Activated CD4-positive, alpha-beta T cell treated with anti-CD3 and anti-CD28 coated beads, Interleukin-2, amount 50 U/mL, for 48 hours (primary cell): ENCODE data around the gene ETV6.

ENCODE experiments used
- DNase-seq, 2 experiments: peaks; one replicate each; pipeline ENCODE4 v3.0.0-alpha.2; 2020

The ETV6 gene

DNA sequence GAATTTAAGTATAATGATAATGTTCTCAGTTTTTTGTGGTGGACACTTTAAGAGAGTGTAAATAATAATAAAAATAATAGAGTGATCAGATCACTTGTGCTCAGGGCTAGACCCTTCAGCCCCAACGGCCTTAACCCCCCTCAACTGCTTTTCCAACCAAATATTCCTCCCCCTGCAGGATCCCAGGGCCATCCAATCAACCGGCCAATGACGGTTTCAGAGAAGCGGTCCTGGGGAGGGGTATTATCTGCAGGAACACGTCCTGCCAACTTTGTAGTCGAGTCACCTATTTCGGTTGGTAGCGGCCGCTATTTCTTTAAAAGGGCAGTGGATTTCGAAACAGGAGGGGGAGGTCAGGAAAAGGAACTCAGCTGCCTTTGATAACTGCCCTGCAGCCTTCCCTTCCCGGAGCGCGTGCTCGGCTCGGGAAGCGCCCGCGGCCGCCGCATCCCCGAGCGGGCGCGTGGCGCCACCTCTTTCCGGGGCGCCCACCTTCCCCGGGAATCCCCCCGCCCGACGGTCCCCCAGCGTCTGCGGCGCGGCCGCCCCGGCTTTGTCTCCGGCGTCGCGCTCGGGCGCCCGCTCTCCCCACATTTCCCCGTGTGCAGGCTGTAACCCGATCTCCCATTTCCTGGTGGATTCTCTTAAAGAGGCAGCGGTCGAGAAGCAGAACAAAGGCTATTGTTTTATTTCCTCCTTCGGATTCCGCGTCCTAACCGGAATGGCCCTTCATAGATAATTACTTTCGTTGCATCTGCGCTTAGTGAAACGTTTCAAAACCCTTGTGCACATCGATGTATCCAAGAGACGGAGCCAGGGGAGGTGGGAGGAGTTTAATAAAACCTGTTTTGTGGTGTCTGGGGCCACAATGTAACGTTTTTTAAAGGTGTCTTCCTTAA is 711 bp upstream of the ETV6 start:
- peak; percentile 50 to 63 for DNase-seq

DNA sequence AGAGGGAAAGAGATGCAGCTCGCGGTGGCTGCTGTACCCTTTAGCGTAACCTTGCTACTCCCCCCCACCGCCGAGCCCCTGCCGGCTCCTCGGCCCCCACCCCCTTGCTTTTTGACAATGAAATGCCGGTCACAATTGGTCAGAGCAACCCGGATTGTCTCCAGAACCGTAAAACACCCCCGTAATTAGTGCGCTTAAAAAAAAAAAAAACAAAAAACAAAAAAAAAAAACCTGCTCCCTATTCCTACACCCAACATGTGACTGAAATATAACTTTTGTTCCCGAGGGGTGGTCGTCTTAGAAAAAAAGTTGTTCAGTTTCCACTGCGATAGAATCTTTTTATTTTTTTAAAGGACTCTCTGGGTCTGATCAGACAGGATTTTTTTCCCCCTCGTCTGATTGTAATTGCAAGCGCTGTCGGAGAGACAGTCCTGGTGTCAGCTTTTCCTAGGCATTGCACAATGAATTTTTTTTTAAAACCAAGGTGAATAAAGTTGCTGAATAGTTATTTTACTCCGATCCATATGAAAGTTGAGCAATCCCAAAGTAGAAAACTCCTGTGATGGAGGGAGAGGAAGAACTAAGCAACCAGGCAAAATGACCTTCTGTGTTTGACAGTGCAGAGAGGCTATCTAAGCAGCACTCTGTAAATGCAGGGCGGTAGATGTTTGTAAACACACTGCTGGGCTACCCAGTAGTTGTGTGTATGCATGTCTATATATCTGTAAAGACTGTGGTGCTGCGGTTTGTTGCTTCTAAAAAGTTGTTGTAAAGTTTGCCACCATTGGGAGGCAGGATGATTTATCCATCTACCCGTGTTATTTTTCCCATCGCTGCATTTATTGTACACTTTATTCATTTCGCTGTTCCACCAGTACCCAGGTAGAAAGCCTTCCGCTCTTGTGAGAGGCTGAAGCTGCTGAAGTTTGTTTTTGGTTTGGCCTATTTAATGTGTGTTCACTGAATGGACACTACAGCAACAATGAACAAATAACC is 1.1 kb downstream of the ETV6 start:
- peak in 1 of 2 experiments; percentile 26 for DNase-seq

DNA sequence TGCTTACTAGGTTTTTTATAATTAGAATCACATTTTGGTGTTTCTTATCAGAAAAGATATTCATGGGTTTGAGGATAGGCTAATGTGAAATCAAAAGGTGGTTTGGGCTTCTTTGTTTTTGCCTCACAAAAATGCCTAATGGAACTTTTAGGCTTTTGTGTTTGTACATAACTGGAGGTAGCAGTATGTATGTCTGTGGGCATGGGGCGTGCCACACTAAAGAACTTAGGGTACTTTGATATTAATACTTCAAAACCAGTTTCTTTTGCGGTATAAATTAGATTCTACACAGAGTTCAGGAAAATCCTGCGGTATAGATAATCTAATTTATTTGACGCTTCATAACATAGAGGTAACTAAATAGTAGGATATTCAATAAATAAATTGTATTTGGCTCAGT is 1.9 kb downstream of the ETV6 start:
- DNase-seq = no peak

DNA sequence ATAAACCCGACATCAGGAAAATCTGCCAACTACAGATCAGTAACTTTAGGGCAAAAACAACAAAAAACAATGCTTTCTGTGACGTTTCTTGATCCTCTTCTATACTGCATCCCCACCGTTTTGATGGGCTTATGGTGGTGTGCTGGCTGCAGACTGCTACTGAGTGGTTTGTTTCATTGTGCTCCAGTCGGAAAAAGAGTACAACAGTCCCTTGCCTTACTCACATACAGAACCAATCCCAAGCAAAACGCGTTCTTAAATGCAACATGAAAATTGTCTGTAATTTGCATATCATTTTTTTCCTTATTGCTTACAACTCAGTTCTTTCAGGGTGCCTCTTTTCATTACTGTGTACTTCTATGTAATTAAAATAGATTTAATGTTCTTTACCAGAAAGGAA is 2.3 kb downstream of the ETV6 start:
- DNase-seq = no peak

DNA sequence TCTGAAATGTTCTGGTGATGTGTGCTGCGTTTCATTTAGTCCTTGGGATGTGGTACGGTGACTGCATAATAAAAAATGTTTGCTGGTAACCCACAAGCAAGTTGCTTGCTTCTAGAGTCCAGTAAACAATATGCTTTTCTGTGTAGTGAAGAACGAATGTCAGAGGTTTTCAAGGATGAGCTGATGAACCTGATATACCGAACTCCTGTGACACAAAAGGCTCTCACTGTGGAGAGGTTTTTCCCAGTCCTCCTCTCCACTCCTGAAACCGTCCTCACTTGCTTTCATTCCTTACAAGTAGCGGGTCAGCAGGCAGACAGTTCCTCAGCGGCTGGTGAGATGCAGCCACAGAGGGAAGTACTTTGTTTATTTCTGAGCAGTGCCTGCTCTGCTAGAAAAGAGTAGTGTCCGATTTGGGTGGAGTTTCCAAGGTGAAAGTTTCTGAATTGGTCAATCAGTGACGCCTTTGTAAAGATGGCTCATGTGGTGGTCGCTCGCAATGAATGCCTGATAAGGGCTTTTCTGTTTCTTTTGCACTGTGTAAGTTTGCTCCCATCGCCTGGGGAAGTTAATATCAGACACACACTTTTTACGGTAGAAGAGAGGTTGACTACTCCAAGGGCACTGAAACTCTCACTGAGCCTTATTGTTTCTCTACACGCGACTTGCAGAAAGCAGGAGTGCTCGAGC is 3.0 kb downstream of the ETV6 start:
- peak; percentile 19 to 34 for DNase-seq

DNA sequence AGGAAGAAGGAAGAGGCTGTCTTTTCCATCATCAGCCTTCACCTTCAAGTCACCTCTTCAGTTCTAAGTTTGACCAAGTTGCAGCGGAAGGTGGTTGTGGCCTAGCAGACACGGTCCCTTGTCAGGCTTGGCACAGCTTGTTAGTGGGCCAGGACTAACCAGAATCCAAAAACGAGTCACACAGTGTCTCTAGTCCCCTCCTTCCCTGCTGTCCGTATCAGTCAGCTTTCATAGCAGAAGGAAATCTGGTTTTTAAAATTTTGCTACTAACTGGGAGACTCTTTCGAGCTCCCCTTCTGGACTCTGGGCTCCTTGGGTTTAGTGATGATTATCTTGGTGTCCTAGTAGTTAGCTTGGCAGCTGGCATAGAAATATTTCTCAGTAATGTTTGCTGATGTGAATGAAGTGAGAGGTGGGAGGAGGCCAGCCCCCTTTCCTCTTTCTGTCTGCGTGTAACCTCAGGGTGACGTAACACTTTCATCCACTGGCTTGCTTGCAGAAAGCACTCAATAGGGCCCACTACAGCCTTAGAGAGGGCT is 3.8 kb downstream of the ETV6 start:
- peak; percentile 54 to 70 for DNase-seq

DNA sequence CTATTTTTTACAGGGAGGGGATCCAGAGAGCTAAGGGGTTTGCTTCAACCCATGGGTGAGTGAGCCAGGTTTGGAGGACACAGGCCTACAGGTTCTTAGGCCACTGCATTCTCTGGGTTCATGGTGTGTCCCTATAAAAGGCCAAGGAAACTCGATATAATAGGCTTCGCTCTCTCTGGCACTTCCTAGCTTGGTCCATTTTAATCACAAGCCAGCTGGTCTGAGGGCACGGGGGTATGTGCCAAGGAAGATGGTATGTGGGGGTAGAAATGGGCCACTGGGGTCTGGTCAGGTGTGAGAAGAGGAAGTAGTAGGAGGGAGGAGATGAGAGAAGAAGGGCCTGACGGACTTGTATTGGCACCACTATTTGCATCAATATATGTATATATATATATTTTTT is 4.9 kb downstream of the ETV6 start:
- no peak for DNase-seq

DNA sequence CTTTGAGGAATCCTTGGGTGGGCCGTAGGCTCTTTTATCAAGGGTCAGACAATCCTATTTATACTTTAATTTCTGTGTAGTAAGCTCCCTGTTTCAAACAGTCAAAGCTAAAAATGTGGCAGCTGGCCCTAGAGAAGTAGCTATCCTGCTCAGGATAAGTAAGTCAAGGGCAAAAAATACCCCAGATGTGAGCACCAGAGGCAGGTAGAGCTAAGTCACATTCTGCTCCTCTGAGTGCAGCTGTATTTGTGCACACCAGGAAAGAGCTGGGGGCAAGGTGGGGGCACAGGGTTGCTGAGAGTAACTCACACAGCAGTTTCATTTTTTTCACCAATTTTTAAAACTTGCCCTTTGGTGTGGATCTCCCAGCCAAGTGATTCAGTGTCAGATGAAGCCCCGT is 5.3 kb downstream of the ETV6 start:
- DNase-seq = no peak

DNA sequence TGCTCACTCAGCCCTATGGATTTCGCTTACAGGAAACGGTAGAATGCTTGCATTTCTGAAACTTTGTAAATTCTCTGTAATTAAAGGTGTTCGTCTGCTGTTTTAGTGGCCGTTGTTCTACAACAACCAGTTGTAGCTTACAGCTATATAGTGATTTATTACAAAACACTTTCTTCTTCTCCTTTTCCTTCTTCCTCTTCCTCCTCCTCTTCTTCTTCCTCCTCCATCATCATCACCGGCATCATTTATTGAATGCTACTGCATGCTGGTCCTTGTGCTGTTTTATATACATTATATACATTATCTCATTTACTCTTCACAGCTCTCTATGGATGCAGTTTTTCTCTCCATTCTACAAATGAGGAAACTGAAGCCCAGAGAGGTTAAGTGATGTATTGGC is 6.4 kb downstream of the ETV6 start:
- no peak for DNase-seq

DNA sequence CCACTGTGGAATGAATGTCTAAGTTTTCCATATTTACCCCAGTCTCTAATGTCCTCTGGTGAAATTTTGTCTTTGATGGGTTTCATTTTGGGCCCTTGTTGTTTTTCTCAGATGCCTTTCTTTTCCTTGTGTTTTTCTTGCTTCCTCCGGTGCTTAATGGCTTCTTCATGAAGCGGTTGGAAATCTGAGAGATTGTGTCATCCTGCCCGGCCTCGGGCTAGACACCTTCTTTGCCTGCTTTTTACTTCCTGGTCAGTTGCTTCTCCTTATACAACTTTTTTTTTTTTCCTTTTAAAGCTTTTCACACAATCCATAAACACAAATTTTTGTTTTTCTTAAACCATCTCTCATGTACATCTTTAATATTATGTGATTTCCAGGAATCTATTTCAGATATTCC is 7.1 kb downstream of the ETV6 start:
- DNase-seq = no peak

DNA sequence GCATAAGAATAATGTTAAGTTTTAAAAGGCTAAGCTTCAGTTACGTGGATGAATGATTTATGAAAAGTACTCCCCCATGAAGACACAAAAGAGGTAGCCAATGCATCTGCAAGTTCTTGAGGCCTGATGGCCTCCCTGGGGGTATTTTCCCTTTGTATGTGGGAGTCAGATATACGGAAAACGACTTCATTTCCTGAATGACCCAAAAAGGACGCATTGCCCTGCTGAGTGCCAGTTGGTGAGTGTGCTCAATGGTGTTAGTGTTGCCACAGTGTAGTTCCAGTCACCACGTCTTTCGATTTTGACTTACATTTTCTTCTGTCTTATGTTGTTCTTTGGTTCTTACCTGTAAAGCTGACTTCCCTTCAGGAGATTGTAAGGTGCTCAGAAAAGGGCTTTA is 8.0 kb downstream of the ETV6 start:
- no peak for DNase-seq

DNA sequence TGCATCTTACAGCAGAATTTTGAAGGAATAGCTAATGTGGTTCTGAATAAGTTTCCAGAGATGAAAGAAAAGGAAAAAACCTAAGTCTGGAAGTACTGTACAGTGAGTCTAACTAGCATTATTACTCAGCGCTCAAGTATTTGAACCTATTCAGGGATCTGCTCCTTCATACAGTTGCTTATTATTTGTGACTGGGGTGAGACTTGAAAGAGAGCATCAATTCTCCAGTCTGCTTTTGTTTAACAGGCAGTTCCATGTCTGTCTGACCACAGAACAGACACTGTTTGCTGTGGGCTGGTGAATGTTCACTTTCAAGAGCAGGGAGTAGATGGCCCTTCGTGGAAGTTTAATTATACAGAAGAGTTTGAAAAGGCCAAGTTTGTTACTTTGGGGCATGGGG is 9.3 kb downstream of the ETV6 start:
- DNase-seq = no peak

DNA sequence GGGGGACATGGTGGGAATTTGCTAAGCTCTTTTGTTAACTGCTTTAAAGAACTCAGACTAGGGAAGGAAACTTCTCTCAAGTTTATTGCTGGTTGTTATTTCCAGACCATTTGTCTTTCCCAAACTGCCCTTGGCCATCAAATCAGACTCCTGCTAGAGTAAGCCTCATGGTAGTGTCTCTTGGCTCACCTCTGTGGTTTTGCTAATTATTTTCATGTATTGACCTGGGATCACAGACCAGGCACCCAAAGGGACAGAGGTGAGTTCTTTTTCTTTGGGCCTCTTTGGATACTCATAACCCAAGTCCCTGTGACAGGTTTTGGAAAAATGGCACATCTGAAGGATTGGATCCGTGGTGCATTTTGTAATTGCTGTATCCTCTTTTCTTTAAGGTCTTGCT is 11.2 kb downstream of the ETV6 start:
- no peak for DNase-seq

DNA sequence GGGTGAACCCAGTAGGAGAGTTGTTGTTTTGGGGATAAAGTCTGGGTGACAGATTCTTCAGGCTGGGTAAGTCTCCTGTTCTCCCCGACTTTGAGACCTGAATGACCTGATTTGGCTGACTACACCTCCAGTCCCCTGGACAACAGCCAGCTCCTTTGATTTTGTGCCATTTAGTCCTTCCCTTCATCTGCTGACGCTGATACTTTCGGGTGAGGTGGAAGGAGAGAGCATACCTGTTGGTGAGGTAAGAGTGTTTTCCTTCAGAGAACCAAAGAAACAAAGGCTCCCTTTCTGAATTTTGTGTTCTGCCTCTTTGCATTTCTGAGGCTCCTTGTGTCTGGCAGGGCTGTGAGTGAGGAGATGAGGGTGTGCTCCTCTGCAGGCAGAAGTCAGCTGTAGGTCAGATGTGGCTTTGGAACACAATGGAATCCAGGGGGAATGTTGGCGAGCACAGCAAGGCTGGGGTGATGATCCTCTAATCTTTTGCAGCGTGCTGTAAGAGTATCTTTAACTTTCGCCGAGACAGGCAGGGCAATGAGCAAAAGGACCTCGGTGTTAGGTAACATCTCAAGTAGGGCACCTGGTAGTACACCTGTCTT is 12.1 kb downstream of the ETV6 start:
- DNase-seq = no peak

DNA sequence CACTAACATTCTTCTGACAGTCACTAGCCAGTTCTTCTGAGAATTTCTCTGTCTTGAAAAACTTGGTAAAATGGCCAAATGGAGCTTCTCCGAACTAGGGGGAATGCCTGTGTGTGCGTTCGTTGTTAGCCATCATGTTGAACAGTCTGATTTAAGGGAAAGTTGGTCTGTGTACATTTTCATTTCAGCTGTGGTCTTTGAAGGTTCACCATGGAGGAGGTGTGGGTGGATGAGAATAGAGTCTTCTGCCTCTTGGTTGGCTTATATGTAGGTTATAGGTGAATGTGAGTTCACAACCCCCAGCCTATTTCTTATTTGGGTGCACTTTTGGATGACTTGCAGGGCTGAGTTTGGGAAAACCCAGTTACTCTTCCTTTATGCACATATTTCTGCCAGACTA is 12.9 kb downstream of the ETV6 start:
- no peak for DNase-seq

DNA sequence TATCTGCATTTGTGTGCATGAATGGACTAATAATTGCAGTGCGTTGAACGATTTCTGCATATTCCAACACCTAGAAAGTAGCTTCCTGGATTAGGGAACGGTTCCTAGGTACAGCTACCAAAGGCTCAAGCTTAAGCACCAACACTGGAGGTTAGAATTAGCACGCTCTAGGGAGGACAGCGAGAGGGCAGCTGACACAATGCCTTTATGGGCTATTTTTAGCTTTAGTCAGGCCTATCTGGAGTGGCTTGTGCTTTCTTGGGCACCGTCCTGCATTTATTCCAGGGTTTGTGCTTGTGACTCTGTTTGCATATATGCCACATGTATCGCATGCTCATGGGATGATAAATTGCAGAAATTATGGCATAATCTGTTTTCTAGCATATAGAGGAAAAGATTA is 13.7 kb downstream of the ETV6 start:
- DNase-seq = no peak

DNA sequence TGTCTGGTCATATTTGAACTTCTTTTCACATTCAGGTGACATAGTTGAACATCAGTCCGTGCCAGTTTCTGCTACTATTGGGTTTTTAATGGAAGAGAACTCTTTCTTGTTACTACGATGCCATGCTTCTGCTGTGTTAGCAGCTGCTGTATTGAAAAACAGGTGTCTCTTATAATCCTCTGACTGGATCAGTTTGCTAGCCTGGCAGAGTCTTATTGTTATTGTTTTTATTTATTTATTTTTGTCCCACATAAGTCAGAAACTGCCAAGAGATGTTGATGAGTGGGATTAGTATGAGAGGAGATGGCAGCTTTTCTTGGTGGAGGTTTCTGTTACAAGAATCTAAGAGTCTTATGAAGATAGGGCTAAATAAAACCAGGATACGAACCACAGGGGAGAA is 14.6 kb downstream of the ETV6 start:
- no peak for DNase-seq

DNA sequence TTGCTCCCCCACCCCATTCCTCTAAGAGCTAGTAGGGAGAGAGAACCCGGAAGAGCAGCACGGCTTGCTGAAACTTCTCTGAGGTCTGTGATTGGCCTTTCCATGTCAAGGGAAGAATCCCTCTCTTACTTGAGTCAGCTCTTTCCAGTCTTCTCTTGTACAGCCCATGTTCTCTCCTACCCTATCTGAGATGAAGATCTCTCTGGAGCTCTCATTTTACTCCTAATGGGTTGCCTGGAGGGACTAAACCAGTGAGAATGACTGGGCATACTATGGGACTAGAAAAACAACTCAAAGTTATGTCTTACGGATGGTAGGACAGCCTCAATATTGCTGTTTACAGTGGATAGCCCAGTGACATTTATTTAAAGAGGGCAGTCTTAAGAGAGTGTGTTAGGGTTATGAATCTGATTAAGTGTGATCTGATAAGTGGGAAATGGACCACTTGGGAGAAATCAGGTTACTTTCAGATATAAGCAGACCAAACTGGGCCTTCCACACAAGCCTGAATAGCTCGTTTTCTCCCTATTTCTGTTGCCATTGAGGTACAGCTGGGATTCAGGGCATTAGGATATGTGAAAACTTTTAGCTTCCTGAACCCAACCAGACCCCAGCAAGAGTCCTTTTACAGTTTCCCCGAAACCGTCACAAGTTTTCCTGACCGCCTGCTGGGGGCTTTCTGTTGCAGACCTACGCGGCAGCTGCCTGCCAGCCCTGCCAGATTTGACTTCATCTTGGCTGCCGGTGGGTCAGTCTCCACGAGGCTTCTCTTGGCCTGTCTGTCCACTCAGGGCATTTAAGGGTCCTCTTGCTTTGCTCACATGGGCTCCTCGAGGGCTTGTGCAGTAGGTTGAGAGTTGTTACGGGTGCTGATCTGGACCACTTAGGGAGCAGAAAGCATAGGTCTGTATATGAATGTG is 16.9 kb downstream of the ETV6 start:
- no peak for DNase-seq

DNA sequence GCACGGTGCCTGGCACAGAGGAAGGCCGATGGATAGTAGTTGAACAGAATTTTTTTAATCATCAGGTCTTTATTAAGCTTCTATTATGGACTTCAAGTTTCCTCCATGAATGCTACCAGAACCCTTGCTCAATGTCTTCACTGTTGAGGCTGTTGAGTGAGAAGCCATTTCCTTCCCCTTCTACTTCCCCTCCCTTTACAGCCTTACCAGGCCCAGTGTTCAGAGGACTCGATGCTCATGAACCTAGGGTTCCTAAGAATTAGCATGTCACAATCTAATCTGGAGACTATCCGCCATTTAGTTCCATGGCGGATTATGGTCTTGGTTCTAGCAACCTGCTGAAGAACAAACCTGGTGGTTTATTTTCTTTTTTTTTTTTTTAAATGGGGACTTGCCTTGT is 17.7 kb downstream of the ETV6 start:
- no peak for DNase-seq

DNA sequence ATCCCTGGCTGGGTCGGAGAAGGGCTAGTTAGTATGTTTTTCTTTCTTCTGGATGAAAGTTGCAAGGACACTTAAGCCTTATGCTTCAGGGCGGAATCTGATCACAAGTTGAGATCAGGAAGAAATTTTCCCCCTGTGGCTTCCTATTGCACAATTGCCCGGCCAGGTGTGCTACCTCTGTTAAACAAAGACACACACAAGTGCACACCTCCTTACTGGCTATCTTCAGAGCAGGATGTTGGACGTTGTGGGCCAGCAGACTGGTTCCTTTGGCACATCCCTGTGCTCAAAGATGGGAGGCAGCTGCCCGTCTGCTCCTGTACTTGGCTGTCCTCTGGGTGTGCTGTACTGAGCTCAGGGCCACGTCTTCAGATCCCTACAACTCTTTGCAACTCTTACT is 19.1 kb downstream of the ETV6 start:
- no peak for DNase-seq

DNA sequence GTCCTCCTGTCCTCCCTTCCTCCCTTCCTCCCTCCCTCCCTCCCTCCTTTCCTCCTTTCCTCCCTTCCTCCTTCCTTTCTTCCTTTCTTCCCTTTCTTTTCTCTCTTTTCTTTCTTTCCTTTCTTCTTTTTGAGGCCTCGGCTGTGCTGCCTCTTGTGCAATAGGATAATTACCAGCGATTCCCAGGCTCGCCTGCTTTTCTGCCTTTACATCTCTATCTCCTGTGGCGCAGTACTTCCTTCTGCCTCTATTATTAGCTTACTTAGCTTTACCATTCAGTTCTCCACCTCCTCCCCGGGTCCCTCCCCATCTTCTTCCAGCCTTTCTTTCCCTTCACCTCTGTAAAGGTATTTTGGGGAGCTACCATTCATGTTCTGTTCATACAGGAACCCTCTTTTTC is 19.9 kb downstream of the ETV6 start:
- no peak for DNase-seq
